Measurements from ENCODE around the gene FBXL17.

FBXL17 gene

DNA sequence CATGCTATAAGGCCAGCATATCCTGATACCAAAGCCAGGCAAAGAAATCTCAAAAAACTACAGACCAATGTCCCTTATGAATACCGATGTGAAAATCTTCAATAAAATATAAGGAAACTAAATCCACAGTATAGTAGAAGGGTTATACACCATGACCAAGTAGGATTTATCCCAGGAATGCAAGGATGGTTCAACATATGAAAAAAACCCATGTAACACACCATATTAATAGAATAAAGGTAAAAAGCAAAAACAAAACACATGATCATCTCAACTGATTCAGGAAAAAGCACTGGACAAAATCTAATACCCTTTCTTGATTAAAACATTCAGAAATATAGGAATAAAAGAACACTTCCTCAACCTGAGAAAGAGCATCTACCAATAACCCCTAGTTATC, 6.1 kb downstream of the FBXL17 start:
- DNase-seq (ENCODE audit: insufficient read length, low spot score): no peak
- FAIRE-seq: no peak

DNA sequence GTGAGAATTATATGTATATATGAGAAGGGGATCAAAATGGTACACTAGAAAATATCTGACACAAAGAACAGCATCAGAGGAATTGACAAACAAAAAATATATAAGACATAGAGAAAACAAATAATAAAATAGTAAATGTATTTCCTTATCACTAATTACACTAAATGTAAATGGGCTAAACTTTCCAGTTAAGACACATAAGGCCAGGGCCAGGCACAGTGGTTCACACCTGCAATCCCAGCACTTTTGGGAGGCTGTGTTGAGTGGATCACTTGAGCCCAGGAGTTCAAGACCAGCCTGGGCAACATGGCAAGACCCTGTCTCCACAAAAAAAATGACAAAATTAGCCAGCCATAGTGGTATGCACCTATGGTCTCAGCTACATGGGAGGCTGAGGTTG, 8.5 kb downstream of the FBXL17 start:
- DNase-seq (ENCODE audit: insufficient read length, low spot score) (no peak), FAIRE-seq (no peak)

- DNase-seq (ENCODE audit: insufficient read length, low spot score) (no peak), FAIRE-seq (no peak)
Observed at GRCh38 chr5:108372369-108372768, 9.5 kb downstream of the FBXL17 start.

- DNase-seq (ENCODE audit: insufficient read length, low spot score): no peak
- FAIRE-seq: no peak
Observed at GRCh38 chr5:108371263-108371662, 10.6 kb downstream of the FBXL17 start.

GRCh38 chr5:108369167-108369566, 12.7 kb downstream of the FBXL17 start:
- no peak for FAIRE-seq
- no peak for DNase-seq (ENCODE audit: insufficient read length, low spot score)

DNA sequence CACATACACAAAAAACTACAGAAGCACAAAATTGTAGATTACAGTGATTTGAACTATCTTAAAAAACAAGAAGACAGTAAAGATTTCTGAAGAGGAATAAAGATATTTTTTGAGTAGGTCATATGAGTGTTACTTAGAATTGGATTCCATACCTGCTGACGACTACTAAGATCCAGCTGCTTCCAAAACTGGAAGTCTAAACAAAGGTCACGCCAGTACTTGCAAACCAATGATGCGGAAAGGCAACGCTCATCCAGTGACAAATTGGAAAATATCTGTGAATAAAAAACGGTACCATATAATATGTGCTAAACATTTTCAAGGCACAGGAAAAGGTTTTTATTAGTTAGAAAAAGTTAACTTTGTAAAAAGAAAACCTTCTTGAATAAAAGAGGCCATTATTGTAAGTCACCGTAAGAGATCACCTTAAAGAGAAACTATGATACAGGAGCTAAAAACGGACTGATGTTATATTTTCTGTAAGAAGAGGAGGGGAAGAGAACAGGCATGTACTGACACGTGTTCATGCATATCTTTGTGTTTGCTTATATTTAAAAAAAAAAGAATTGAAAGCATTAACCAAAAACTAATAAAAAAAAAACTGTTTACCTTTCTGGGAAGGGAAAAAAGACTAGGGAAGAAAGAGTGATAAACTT, 14.1 kb downstream of the FBXL17 start:
- DNase-seq (ENCODE audit: insufficient read length, low spot score): no peak
- FAIRE-seq: no peak

- FAIRE-seq (no peak), DNase-seq (ENCODE audit: insufficient read length, low spot score) (no peak)
Observed at GRCh38 chr5:108366500-108366899, 15.4 kb downstream of the FBXL17 start.

- FAIRE-seq (no peak), DNase-seq (ENCODE audit: insufficient read length, low spot score) (no peak)
Observed at GRCh38 chr5:108361771-108362170, 20.1 kb downstream of the FBXL17 start.

GRCh38 chr5:108361239-108361638, 20.7 kb downstream of the FBXL17 start:
- FAIRE-seq: no peak
- DNase-seq (ENCODE audit: insufficient read length, low spot score): no peak

DNA sequence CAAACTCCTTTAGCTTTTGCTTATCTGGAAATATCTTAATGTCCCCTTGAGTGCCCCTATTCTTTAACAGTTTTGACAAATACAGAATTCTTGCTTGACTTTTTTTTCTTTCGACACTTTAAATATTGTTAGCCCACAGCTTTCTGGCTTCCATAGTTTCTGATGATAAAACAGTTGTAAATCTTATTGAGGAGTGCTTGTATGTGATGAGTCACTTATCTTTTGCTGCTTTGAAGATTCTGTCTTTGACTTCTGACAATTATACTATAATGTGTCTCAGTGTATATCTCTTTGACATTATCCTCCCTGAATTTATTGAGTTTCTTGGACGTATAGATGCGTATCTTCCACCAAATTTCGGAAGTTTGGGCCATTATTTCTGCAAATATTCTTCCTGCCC, 21.6 kb downstream of the FBXL17 start:
- FAIRE-seq: no peak

GRCh38 chr5:108356286-108356685, 25.6 kb downstream of the FBXL17 start:
- FAIRE-seq (no peak), DNase-seq (ENCODE audit: insufficient read length, low spot score) (no peak)

More for the DNA sequence above, 21.6 kb downstream of the FBXL17 start:
- no peak for DNase-seq (ENCODE audit: insufficient read length, low spot score)

DNA sequence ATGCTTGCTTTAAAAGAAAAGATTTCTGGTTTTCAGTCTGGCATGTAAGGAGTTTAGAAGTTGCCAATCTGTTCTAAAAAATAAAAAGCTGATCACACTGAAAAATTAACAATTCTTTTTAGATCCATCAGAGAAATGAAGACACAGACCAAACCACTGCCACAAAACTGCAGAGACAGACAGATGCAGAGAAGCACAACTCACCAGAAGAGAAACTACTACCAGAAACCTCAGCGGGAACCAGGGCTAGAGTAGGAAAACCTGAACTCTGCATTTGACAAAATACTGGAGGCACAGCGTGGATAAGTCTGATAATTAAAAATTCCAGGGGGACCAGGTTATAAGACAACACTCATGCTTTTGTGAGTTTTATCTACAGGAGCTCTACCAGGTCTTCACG, 28.8 kb downstream of the FBXL17 start:
- DNase-seq (ENCODE audit: insufficient read length, low spot score) (no peak), FAIRE-seq (no peak)

GRCh38 chr5:108345541-108346171, 36.2 kb downstream of the FBXL17 start:
- DNase-seq (ENCODE audit: insufficient read length, low spot score): no peak
- no peak for FAIRE-seq

DNA sequence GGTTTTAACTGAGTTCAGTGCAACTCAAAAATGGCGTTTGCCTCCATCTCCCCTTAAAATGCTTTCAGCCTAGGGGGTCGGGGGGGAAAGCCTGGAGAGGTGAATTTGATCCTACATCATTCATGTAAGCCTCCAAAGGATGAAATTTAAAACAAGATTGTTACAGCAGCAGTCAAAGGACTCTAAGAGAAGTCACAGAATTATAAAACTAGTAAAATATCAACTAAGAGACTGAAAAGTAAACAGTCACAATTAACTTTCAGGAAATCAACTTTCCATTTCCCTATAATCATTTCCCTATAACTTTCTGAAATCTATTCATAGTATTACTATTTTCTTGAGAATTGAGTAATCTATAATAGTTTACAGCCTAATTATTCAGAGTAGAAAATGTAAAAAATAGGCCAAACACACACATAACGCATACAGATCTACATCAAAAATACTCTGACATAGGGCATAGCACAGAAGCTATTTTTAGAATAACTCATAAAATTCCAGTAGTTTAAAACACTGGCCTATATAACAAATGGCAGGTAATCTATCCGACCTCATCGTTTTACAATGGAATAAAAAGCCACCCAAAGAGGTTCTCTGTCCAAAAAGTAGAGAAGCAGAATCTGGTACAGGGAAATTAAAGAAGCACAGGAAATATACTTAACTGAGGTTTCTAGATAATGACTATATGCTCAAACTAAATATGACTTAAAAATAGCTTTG, 37.6 kb downstream of the FBXL17 start:
- no peak for DNase-seq (ENCODE audit: insufficient read length, low spot score)
- FAIRE-seq: no peak

DNA sequence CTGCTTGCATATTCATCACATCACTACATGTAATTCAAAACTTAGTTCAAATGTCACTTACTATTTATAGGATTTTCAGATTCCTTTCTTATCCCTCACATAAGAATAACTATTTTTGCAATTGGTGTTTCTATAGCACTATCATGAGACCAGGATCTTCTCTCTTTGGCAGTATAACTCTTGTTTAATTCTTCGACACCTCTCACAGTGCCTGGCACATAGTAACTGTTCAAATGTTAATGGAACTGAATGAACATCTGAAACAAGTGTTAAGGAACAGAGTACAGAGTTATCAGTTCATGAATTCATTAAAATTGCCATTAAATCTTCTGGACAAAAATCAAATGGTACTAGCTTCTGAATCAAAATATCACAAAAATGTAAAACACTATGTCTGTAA, 40.0 kb downstream of the FBXL17 start:
- no peak for FAIRE-seq
- DNase-seq (ENCODE audit: insufficient read length, low spot score): no peak

- FAIRE-seq (no peak), DNase-seq (ENCODE audit: insufficient read length, low spot score) (no peak)
Observed at GRCh38 chr5:108340131-108340530, 41.8 kb downstream of the FBXL17 start.

- FAIRE-seq (no peak), DNase-seq (ENCODE audit: insufficient read length, low spot score) (no peak)
Observed at GRCh38 chr5:108339220-108339619, 42.7 kb downstream of the FBXL17 start.

DNA sequence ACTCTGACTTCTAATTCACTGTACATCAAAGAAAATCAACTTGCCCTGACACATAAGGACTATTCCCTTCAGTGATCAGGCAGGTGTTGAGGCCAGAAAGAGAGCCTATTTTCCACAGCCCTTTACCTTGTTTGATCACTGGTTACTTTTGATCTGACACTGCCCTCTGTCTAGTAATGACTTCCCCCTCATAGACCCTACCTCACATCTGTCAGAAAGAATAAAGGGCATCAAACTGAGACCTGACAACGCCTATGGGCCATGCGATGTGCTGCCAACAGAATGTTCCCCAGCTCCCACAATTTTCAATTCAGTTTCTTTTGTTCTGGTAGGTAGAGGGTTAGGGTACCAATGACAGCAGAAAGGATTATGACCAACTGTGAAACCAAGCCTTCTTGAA, 47.7 kb downstream of the FBXL17 start:
- FAIRE-seq (no peak), DNase-seq (ENCODE audit: insufficient read length, low spot score) (no peak)

DNA sequence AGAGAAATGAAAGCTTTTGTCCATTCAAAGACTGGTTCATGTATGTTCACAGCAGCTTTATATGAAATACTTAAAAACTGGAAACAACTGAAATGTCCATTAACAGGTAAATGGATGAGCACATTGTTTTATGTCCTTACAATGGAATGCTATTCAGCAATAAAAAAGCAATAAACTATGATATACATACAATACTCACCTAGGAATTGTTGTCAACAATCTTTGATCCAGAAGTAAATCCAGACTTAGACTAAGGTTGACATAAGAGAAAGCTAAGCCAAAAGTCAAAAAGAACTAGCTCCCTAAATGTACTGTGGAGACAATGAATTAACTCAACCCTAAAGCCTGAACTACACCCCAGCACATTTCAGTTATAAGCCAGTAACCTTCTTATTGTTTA, 54.9 kb downstream of the FBXL17 start:
- FAIRE-seq (no peak), DNase-seq (ENCODE audit: insufficient read length, low spot score) (no peak)

GRCh38 chr5:108324886-108325285, 57.0 kb downstream of the FBXL17 start:
- DNase-seq (ENCODE audit: insufficient read length, low spot score) (no peak), FAIRE-seq (no peak)

DNA sequence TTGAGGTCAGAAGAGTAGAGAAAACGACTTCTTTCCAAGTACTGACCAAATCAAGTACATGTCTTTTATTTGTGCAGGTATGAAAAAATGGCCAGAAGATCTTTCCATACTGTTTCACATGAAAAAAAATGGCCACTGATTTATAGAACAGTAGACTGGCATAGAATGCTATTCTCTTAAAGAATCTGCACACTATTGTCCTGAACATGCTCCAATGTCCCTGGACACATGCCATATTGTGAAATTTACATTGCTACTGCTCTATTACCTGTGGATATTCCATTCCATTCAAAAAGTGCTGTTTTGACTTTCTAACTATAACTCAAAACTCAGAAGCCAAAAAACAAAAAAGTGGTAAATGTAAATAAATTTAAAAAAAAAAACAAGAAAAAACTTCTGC, 60.6 kb downstream of the FBXL17 start:
- DNase-seq (ENCODE audit: insufficient read length, low spot score): no peak
- no peak for FAIRE-seq

- no peak for FAIRE-seq
- no peak for DNase-seq (ENCODE audit: insufficient read length, low spot score)
Observed at GRCh38 chr5:108320231-108320630, 61.7 kb downstream of the FBXL17 start.

Data from GM19239 (cell line).